IPS DF 4.7 (cell line): ENCODE results near the gene PLXDC2.

Source experiments
- DNase-seq: peaks from one replicate; pipeline ENCODE4 v3.0.0-alpha.2; 2013; ENCODE audit warnings: low spot score; ENCODE audit errors: extremely low read depth

The PLXDC2 gene

GRCh38 chr10:20105931-20106330 is 289.7 kb downstream of the PLXDC2 start:
- DNase-seq: no peak

- DNase-seq: no peak
Measured at GRCh38 chr10:20108021-20108420, 291.8 kb downstream of the PLXDC2 start.

GRCh38 chr10:20109613-20110012 is 293.4 kb downstream of the PLXDC2 start:
- DNase-seq: no peak

- DNase-seq: no peak
Measured at GRCh38 chr10:20110125-20111100, 294.2 kb downstream of the PLXDC2 start.

- no peak for DNase-seq
Measured at GRCh38 chr10:20114179-20114578, 297.9 kb downstream of the PLXDC2 start.

- DNase-seq: no peak
Measured at GRCh38 chr10:20115894-20116293, 299.7 kb downstream of the PLXDC2 start.

- no peak for DNase-seq
Measured at GRCh38 chr10:20117471-20117870, 301.2 kb downstream of the PLXDC2 start.

- DNase-seq: no peak
Measured at GRCh38 chr10:20118119-20118518, 301.9 kb downstream of the PLXDC2 start.

- no peak for DNase-seq
Measured at GRCh38 chr10:20128811-20129210, 312.6 kb downstream of the PLXDC2 start.

GRCh38 chr10:20132816-20133215 is 316.6 kb downstream of the PLXDC2 start:
- DNase-seq: no peak

GRCh38 chr10:20133669-20134189 is 317.5 kb downstream of the PLXDC2 start:
- no peak for DNase-seq

- no peak for DNase-seq
Measured at GRCh38 chr10:20142311-20142710, 326.1 kb downstream of the PLXDC2 start.

- DNase-seq: no peak
Measured at GRCh38 chr10:20144268-20144667, 328.0 kb downstream of the PLXDC2 start.

GRCh38 chr10:20146004-20146403 is 329.8 kb downstream of the PLXDC2 start:
- no peak for DNase-seq

- no peak for DNase-seq
Measured at GRCh38 chr10:20147684-20148083, 331.5 kb downstream of the PLXDC2 start.

GRCh38 chr10:20156511-20156910 is 340.3 kb downstream of the PLXDC2 start:
- DNase-seq: no peak

- DNase-seq: no peak
Measured at GRCh38 chr10:20157314-20157713, 341.1 kb downstream of the PLXDC2 start.

GRCh38 chr10:20158086-20158485 is 341.9 kb downstream of the PLXDC2 start:
- DNase-seq: no peak

GRCh38 chr10:20162123-20162522 is 345.9 kb downstream of the PLXDC2 start:
- no peak for DNase-seq

GRCh38 chr10:20166096-20166675 is 350.0 kb downstream of the PLXDC2 start:
- DNase-seq: no peak

- no peak for DNase-seq
Measured at GRCh38 chr10:20170661-20171060, 354.4 kb downstream of the PLXDC2 start.

GRCh38 chr10:20173046-20173445 is 356.8 kb downstream of the PLXDC2 start:
- no peak for DNase-seq
